ENCODE measurements around the gene ZNF169.
"Not testable (repeated sequence)": the region's sequence is repeated elsewhere in the genome, so short reads cannot be mapped to it uniquely, and the experiment has no call there.

DNA sequence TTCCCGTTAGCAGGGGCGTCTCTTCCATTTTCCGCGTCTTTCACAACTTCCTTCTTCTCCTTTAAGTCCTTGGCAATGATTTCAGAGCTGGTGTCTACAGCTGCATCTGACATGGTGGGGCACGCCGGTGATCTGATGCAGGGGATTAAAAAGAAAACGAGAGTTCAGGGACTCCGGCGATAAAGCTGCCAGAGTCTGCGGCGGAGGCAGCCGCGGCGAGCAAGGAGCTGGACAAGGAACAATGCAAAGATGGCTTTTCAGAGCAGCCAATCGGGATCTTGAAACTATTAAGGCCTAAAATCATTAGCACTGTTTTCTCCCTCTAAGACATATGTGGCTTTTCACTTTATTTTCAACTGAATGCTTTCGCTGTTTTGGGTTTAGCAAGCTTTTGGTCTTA, 88.4 kb downstream of the ZNF169 start:
- TF ChIP-seq, protein P1, sequence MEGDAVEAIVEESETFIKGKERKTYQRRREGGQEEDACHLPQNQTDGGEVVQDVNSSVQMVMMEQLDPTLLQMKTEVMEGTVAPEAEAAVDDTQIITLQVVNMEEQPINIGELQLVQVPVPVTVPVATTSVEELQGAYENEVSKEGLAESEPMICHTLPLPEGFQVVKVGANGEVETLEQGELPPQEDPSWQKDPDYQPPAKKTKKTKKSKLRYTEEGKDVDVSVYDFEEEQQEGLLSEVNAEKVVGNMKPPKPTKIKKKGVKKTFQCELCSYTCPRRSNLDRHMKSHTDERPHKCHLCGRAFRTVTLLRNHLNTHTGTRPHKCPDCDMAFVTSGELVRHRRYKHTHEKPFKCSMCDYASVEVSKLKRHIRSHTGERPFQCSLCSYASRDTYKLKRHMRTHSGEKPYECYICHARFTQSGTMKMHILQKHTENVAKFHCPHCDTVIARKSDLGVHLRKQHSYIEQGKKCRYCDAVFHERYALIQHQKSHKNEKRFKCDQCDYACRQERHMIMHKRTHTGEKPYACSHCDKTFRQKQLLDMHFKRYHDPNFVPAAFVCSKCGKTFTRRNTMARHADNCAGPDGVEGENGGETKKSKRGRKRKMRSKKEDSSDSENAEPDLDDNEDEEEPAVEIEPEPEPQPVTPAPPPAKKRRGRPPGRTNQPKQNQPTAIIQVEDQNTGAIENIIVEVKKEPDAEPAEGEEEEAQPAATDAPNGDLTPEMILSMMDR (IDR thresholded peaks at IDR 0.05; ENCODE audit: insufficient read depth, low read depth, low read length) = not testable (repeated sequence)
- not testable (repeated sequence) for TF ChIP-seq EZH2 (IDR thresholded peaks at IDR 0.05; ENCODE audit: insufficient read depth, low read length)

All from astrocyte (in vitro differentiated cells and primary cell).